RPMI8226 (cell line): Measurements from ENCODE around the gene ZNF292.
A peak's percentile ranks its signal among the peaks of the same experiment; 100 is the strongest.
"Not testable (repeated sequence)": the region's sequence is repeated elsewhere in the genome, so short reads cannot be mapped to it uniquely, and the experiment has no call there.

Source experiments
- DNase-seq: peaks from one replicate; pipeline ENCODE4 v3.0.0-alpha.2; 2015

ZNF292 gene

GRCh38 chr6:87164004-87164403, 8.6 kb downstream of the ZNF292 start:
- DNase-seq, result no peak

GRCh38 chr6:87164506-87164905, 9.1 kb downstream of the ZNF292 start:
- DNase-seq, result no peak

- DNase-seq, result no peak
These were observed 9.8 kb downstream of the ZNF292 start for GRCh38 chr6:87165185-87165584.

GRCh38 chr6:87171938-87172633, 16.7 kb downstream of the ZNF292 start:
- no peak for DNase-seq

GRCh38 chr6:87174078-87174579, 18.8 kb downstream of the ZNF292 start:
- no peak for DNase-seq

- no peak for DNase-seq
These were observed 21.1 kb downstream of the ZNF292 start for GRCh38 chr6:87176493-87176892.

GRCh38 chr6:87180105-87180728, 24.9 kb downstream of the ZNF292 start:
- DNase-seq, result no peak

- no peak for DNase-seq
These were observed 26.5 kb downstream of the ZNF292 start for GRCh38 chr6:87181903-87182302.

- DNase-seq, result no peak
These were observed 27.0 kb downstream of the ZNF292 start for GRCh38 chr6:87182321-87182720.

GRCh38 chr6:87182940-87183339, 27.6 kb downstream of the ZNF292 start:
- no peak for DNase-seq

- no peak for DNase-seq
These were observed 28.3 kb downstream of the ZNF292 start for GRCh38 chr6:87183687-87184086.

- peak; percentile 4 for DNase-seq
These were observed 29.4 kb downstream of the ZNF292 start for GRCh38 chr6:87184762-87185250.

GRCh38 chr6:87196275-87196842, 41.0 kb downstream of the ZNF292 start:
- DNase-seq, result no peak

- DNase-seq, result no peak
These were observed 42.2 kb downstream of the ZNF292 start for GRCh38 chr6:87197547-87197946.

GRCh38 chr6:87198022-87198810, 42.9 kb downstream of the ZNF292 start:
- DNase-seq, result not testable (repeated sequence)

GRCh38 chr6:87199787-87200186, 44.4 kb downstream of the ZNF292 start:
- DNase-seq, result no peak

- DNase-seq, result no peak
These were observed 45.3 kb downstream of the ZNF292 start for GRCh38 chr6:87200469-87201175.

GRCh38 chr6:87203448-87204023, 48.2 kb downstream of the ZNF292 start:
- no peak for DNase-seq

- no peak for DNase-seq
These were observed 54.4 kb downstream of the ZNF292 start for GRCh38 chr6:87209812-87210211.

GRCh38 chr6:87210979-87211378, 55.6 kb downstream of the ZNF292 start:
- DNase-seq, result no peak

- no peak for DNase-seq
These were observed 57.2 kb downstream of the ZNF292 start for GRCh38 chr6:87212596-87212995.

- no peak for DNase-seq
These were observed 58.0 kb downstream of the ZNF292 start for GRCh38 chr6:87213364-87213763.
